K562 (cell line): ENCODE results near the gene TXNRD2. TPM values are rescaled to one million over a fixed set of nuclear protein-coding genes. Genes with fewer than 3 reads are reported as not detected.

Experiments
- ATAC-seq: fragments of 200-7000 bp; cut with Tn5 transposase; 3 replicates; pipeline ENCODE4 v1.9.1; 2020; ENCODE audit warnings: moderate library complexity
- BruUV-seq: library from RNA; stranded (reverse); fragments of 400-500 nt; replicated peaks from 2 replicates; lab custom pipeline; 2021; lab: Mats Ljungman, UMichigan
- CTCF ChIA-PET: fragments of 300-600 bp; formaldehyde crosslinking; extraction: SDS; loops from one replicate; lab custom pipeline; 2021; ENCODE audit warnings: low intra/inter-chr PET ratio; lab: Yijun Ruan, JAX
- POLR2A ChIA-PET: fragments of 300-600, 350-650 bp; sonication (Branson Sonifier 250); formaldehyde crosslinking; extraction: SDS; loops from one replicate; lab custom pipeline; 2021; ENCODE audit warnings: antibody characterized with exemption, inconsistent platforms; lab: Yijun Ruan, JAX
- DNase-seq, 4 experiments: peaks; one replicate each; pipeline versions ENCODE4 v3.0.0 to v3.0.0-alpha.2; 2011 to 2018; ENCODE audit warnings: low spot score in 3 of 4, mixed read lengths in 3 of 4; ENCODE audit errors: extremely low read depth in 1 of 4
- FAIRE-seq: peaks from 2 replicates; lab custom pipeline; 2011; peaks lifted over from hg19 to GRCh38; lab: Jason Lieb, UNC
- H2AFZ ChIP-seq: 2 replicates; pipeline ENCODE4 v1.6.0; 2011; ENCODE audit warnings: low read depth, low read length, control low read depth, inconsistent platforms
- H3K27ac ChIP-seq: fragments of 200-600 bp; 3 replicates; pipeline ENCODE4 v1.8.0; 2011; ENCODE audit warnings: low read depth, mild to moderate bottlenecking, control low read depth, inconsistent platforms, low read length, moderate library complexity, mixed read lengths; ENCODE audit errors: extremely low read depth
- H3K27me3 ChIP-seq, 2 experiments: fragments of 300-600 bp in 1 of 2; 2 replicates in 1 of 2; 3 replicates in 1 of 2; pipeline versions ENCODE4 v1.6.0 to v1.8.0; 2011; ENCODE audit warnings: inconsistent platforms in 2 of 2, low read length in 2 of 2, mild to moderate bottlenecking in 1 of 2, mixed read lengths in 1 of 2, moderate library complexity in 1 of 2; ENCODE audit not compliant: control insufficient read depth in 2 of 2, insufficient read depth in 2 of 2
- H3K36me3 ChIP-seq: fragments of 300-600 bp; 3 replicates; pipeline ENCODE4 v1.8.0; 2011; ENCODE audit warnings: mild to moderate bottlenecking, low read length, inconsistent platforms; ENCODE audit not compliant: control insufficient read depth, insufficient read depth
- H3K4me1 ChIP-seq, 2 experiments: fragments of 200-600 bp in 1 of 2; replicated peaks in 1 of 2; 2 replicates in 1 of 2; 3 replicates in 1 of 2; pipeline versions ENCODE4 v1.5.1 to v1.8.0; 2011; ENCODE audit warnings: inconsistent platforms in 2 of 2, low read length in 2 of 2, mild to moderate bottlenecking in 1 of 2, mixed read lengths in 1 of 2, moderate library complexity in 1 of 2; ENCODE audit not compliant: control insufficient read depth in 2 of 2, insufficient read depth in 2 of 2
- H3K4me2 ChIP-seq: 2 replicates; pipeline ENCODE4 v1.6.1; 2011; ENCODE audit warnings: low read length, control low read depth, inconsistent platforms, mixed read lengths; ENCODE audit not compliant: insufficient read depth
- H3K4me3 ChIP-seq: fragments of 200-600 bp; sonication (generic), shearing (Covaris generic); 2 replicates; pipeline ENCODE4 v1.5.1; 2016; ENCODE audit warnings: control low read depth, inconsistent platforms
- H3K79me2 ChIP-seq: fragments of 200-600 bp; 3 replicates; pipeline ENCODE4 v1.8.0; 2011; ENCODE audit warnings: low read length, inconsistent platforms; ENCODE audit not compliant: control insufficient read depth, insufficient read depth
- H3K9ac ChIP-seq, 2 experiments: 2 replicates each; pipeline versions ENCODE4 v1.6.0 to v1.6.1; 2011; ENCODE audit warnings: low read depth in 2 of 2, low read length in 2 of 2, control low read depth in 1 of 2, inconsistent platforms in 1 of 2, mild to moderate bottlenecking in 1 of 2, mixed read lengths in 1 of 2; ENCODE audit not compliant: insufficient read depth in 1 of 2
- H3K9me1 ChIP-seq: one replicate; pipeline ENCODE4 v1.6.0; 2011; ENCODE audit warnings: inconsistent platforms, mild to moderate bottlenecking, low read length, moderate library complexity; ENCODE audit not compliant: control insufficient read depth, insufficient read depth
- H3K9me3 ChIP-seq: replicated peaks from 2 replicates; pipeline ENCODE4 v1.5.1; 2011; ENCODE audit warnings: low read depth, low read length, inconsistent platforms; ENCODE audit not compliant: control insufficient read depth, insufficient read depth
- H4K20me1 ChIP-seq: replicated peaks from 2 replicates; pipeline ENCODE4 v1.6.1; 2011; ENCODE audit warnings: low read length, inconsistent platforms, mixed read lengths; ENCODE audit not compliant: control insufficient read depth, insufficient read depth
- ARHGAP35 ChIP-seq: fragments of 450-650 bp; IDR thresholded peaks from 2 replicates; pipeline ENCODE4 v1.6.1; 2018; ENCODE audit not compliant: partially characterized antibody
- DMBX1 ChIP-seq: fragments of 250-450 bp; sonication (Bioruptor Pico); IDR thresholded peaks from 2 replicates; pipeline ENCODE4 v1.8.0; 2022; ENCODE audit warnings: inconsistent platforms, mild to moderate bottlenecking, moderate library complexity, borderline replicate concordance
- ERF ChIP-seq: fragments of 450-650 bp; formaldehyde crosslinking; IDR thresholded peaks from 2 replicates; pipeline ENCODE4 v1.4.0; 2020; ENCODE audit warnings: mild to moderate bottlenecking, mixed read lengths
- HOMEZ ChIP-seq: fragments of 250-450 bp; sonication (Bioruptor Pico); IDR thresholded peaks from 2 replicates; pipeline ENCODE4 v1.4.0; 2020; ENCODE audit warnings: mild to moderate bottlenecking, moderate library complexity
- JUNB ChIP-seq: fragments of 450-650 bp; formaldehyde crosslinking; conservative IDR thresholded peaks from 2 replicates; pipeline ENCODE4 v1.4.0; 2020; ENCODE audit warnings: mild to moderate bottlenecking
- KDM5B ChIP-seq: fragments of 200-600 bp; sonication (generic); IDR thresholded peaks from 2 replicates; pipeline ENCODE4 v1.6.1; 2012; ENCODE audit warnings: low read depth, mild to moderate bottlenecking, moderate library complexity, low read length, control low read depth, inconsistent platforms; ENCODE audit not compliant: insufficient replicate concordance
- RBM14 ChIP-seq: fragments of 200-400 bp; formaldehyde crosslinking; IDR thresholded peaks from 2 replicates; pipeline ENCODE4 v1.6.1; 2018; ENCODE audit warnings: low read depth, mild to moderate bottlenecking, low read length, moderate library complexity, borderline replicate concordance; ENCODE audit not compliant: insufficient read depth
- RNF2 ChIP-seq: sonication (generic); IDR thresholded peaks from 2 replicates; pipeline ENCODE4 v1.6.1; 2016
- SAFB2 ChIP-seq: fragments of 200-400 bp; formaldehyde crosslinking; IDR thresholded peaks from 2 replicates; pipeline ENCODE4 v1.6.1; 2018; ENCODE audit warnings: borderline replicate concordance, low read length, low read depth, moderate library complexity; ENCODE audit not compliant: severe bottlenecking
- SETDB1 ChIP-seq: IDR thresholded peaks from one replicate; pipeline ENCODE4 v1.6.1; 2012; ENCODE audit warnings: low read length, control low read depth, inconsistent platforms
- SIN3B ChIP-seq: fragments of 450-650 bp; IDR thresholded peaks from 2 replicates; pipeline ENCODE4 v1.6.1; 2017; ENCODE audit warnings: low read depth, mild to moderate bottlenecking, moderate library complexity
- ZNF324 ChIP-seq: fragments of 250-450 bp; sonication (Bioruptor Pico); IDR thresholded peaks from 2 replicates; pipeline ENCODE4 v1.4.0; 2020; ENCODE audit warnings: mild to moderate bottlenecking
- ZNF780A ChIP-seq: fragments of 250-450 bp; sonication (Bioruptor Pico); IDR thresholded peaks from 2 replicates; pipeline ENCODE4 v1.5.0; 2021; ENCODE audit warnings: mild to moderate bottlenecking
- WGBS: fragments of 100-300 bp; shearing (Covaris generic); methylation state at CpG from one replicate; pipeline ENCODE4 v1.1.6; 2016; ENCODE audit warnings: low coverage, mixed read lengths; ENCODE audit not compliant: insufficient coverage; ENCODE audit errors: missing lambda C conversion rate; 5-methylcytosine and 5-hydroxymethylcytosine counted together
- in situ Hi-C: fragments of 300-500 bp; cut with MboI; formaldehyde crosslinking; loops from 4 replicates; pipeline ENCODE4 v1.15.0; 2018; ENCODE audit warnings: inconsistent platforms, mixed read lengths
- intact Hi-C: fragments of 100-400 bp; cut with micrococcal nuclease; formaldehyde crosslinking; loops from 2 replicates; pipeline ENCODE4 v1.14.2; 2022
- polyA plus RNA-seq, 8 experiments: library from polyadenylated mRNA; depleted of rRNA in 4 of 8; stranded (reverse) in 5 of 8; unstranded in 3 of 8; fragments of >200 nt; fragmentation: Nextera tagmentation in 2 of 8; fragmentation: Illumina TruSeq in 1 of 8; extraction: Ambion mirVana in 2 of 8; extraction: Trizol in 1 of 8; gene quantifications; 2 replicates each; pipeline versions ENCODE4 v1.2.1 to v1.2.3, GENCODE V29; 2011 to 2014; ENCODE audit warnings: inconsistent platforms in 1 of 8, missing spikeins in 1 of 8
- total RNA-seq, 7 experiments: library from RNA; depleted of rRNA in 6 of 7; stranded (reverse); fragments of >200 nt in 6 of 7; fragmentation: Illumina TruSeq in 2 of 7; extraction: Trizol in 2 of 7; gene quantifications; 2 replicates each; pipeline versions ENCODE4 v1.2.1 to v1.2.3, GENCODE V29; 2011 to 2021; ENCODE audit warnings: low replicate concordance in 1 of 7
- TF ChIP-seq, protein P1 (sequence below): sonication (generic); formaldehyde crosslinking; IDR thresholded peaks from 2 replicates; pipeline ENCODE4 v1.8.1; 2023; ENCODE audit warnings: mild to moderate bottlenecking, missing genetic modification reagents
- TF ChIP-seq, protein P2 (sequence below), 3 experiments: IDR thresholded peaks in 2 of 3; conservative IDR thresholded peaks in 1 of 3; 2 replicates each; pipeline ENCODE4 v1.5.1; 2011 to 2012; ENCODE audit warnings: low read length in 3 of 3, mild to moderate bottlenecking in 3 of 3, control low read depth in 2 of 3, improper control_type of control experiment in 1 of 3, inconsistent platforms in 1 of 3, low read depth in 1 of 3, mixed read lengths in 1 of 3, moderate library complexity in 1 of 3; ENCODE audit not compliant: insufficient read depth in 2 of 3

The TXNRD2 gene
- total and polyA plus RNA-seq, 9 of the 15 experiments (the other 6 are each of a cell fraction or from before 2014, with no cell fraction given): 3.3 to 80.2 (median 49.4) TPM

- DNase-seq (no peak), ATAC-seq (peak; percentile 3; the same call in 1 of the 3 replicates), FAIRE-seq (no peak)
- H3K4me1 ChIP-seq: peaks cover 6 to 65% of the 10 kb centered on the region in 2 experiments
- H3K27ac ChIP-seq: no peak overlapping the region
- BruUV-seq: no TSS peak
- 48% methylated on average over 15 of the region's 15 CpGs for WGBS
- no peak overlapping the region for H3K4me2 ChIP-seq
- intact Hi-C loops: no loop called here
- H3K27me3 ChIP-seq: no peaks in the 10 kb centered on the region
- H2AFZ ChIP-seq: no peak overlapping the region
- peak overlapping the region in 1 of 2 experiments; percentile 65; a peak in 2 of 4 replicates for H3K9ac ChIP-seq
- peaks cover 6% of the 10 kb centered on the region for H3K9me1 ChIP-seq
- no peaks in the 10 kb centered on the region for H3K36me3 ChIP-seq
- H3K9me3 ChIP-seq: no peaks in the 10 kb centered on the region
- ChIA-PET POLR2A (interaction anchor here (0.5 to 11.1 kb wide), 17 partner anchors 11 to 1049 kb away, joined by 3 to 141 read pairs (median 4); no protein-coding TSS in a partner anchor), CTCF (no interaction called here)
- no peaks in the 10 kb centered on the region for H3K79me2 ChIP-seq
- peaks cover 38% of the 10 kb centered on the region for H4K20me1 ChIP-seq
- no peak overlapping the region for H3K4me3 ChIP-seq
- in situ Hi-C loops: no loop called here
- TF ChIP-seq RNF2 (no peak), ZNF324 (CRISPR knock-in tag) (no peak), KDM5B (peak; percentile 43), JUNB (peak; percentile 23; the same call in 1 of the 2 replicates), HOMEZ (no peak), SIN3B (0 out of 2 replicates have a peak, but pooled peaks have one; percentile 16), ZNF780A (CRISPR knock-in tag) (no peak), ERF (CRISPR knock-in tag) (0 out of 2 replicates have a peak, but pooled peaks have one; percentile 35), SETDB1 (peak; percentile 23), DMBX1 (CRISPR knock-in tag) (no peak), ARHGAP35 (no peak), RBM14 (0 out of 2 replicates have a peak, but pooled peaks have one; percentile 25), SAFB2 (no peak)
- TF ChIP-seq, protein P1, sequence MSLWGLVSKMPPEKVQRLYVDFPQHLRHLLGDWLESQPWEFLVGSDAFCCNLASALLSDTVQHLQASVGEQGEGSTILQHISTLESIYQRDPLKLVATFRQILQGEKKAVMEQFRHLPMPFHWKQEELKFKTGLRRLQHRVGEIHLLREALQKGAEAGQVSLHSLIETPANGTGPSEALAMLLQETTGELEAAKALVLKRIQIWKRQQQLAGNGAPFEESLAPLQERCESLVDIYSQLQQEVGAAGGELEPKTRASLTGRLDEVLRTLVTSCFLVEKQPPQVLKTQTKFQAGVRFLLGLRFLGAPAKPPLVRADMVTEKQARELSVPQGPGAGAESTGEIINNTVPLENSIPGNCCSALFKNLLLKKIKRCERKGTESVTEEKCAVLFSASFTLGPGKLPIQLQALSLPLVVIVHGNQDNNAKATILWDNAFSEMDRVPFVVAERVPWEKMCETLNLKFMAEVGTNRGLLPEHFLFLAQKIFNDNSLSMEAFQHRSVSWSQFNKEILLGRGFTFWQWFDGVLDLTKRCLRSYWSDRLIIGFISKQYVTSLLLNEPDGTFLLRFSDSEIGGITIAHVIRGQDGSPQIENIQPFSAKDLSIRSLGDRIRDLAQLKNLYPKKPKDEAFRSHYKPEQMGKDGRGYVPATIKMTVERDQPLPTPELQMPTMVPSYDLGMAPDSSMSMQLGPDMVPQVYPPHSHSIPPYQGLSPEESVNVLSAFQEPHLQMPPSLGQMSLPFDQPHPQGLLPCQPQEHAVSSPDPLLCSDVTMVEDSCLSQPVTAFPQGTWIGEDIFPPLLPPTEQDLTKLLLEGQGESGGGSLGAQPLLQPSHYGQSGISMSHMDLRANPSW: peak; percentile 90
- TF ChIP-seq, protein P2, sequence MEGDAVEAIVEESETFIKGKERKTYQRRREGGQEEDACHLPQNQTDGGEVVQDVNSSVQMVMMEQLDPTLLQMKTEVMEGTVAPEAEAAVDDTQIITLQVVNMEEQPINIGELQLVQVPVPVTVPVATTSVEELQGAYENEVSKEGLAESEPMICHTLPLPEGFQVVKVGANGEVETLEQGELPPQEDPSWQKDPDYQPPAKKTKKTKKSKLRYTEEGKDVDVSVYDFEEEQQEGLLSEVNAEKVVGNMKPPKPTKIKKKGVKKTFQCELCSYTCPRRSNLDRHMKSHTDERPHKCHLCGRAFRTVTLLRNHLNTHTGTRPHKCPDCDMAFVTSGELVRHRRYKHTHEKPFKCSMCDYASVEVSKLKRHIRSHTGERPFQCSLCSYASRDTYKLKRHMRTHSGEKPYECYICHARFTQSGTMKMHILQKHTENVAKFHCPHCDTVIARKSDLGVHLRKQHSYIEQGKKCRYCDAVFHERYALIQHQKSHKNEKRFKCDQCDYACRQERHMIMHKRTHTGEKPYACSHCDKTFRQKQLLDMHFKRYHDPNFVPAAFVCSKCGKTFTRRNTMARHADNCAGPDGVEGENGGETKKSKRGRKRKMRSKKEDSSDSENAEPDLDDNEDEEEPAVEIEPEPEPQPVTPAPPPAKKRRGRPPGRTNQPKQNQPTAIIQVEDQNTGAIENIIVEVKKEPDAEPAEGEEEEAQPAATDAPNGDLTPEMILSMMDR (IDR thresholded peaks at IDR 0.05 in 2 of 3, conservative IDR thresholded peaks at IDR 0.05 in 1 of 3; ENCODE audit: insufficient read depth in 2 of 3, low read depth in 1 of 3, low read length in 3 of 3): 0 out of 6 replicates have a peak, but pooled peaks of 1 of the 3 experiments have one; percentile 5
Observed at GRCh38 chr22:19885841-19886592, 55.6 kb downstream of the TXNRD2 start.
